ENCODE data around the gene SVEP1.
A peak's percentile ranks its signal among the peaks of the same experiment; 100 is the strongest.

- TF ChIP-seq CTCF (IDR thresholded peaks at IDR 0.05) = peak; percentile 73
- no peak for TF ChIP-seq POLR2AphosphoS5 (IDR thresholded peaks at IDR 0.05; ENCODE audit: low read depth, low read length)
- no peak for TF ChIP-seq SIN3A (IDR thresholded peaks at IDR 0.05; ENCODE audit: borderline replicate concordance, insufficient read depth, low read depth, low read length)
- TF ChIP-seq REST (IDR thresholded peaks at IDR 0.05; ENCODE audit: insufficient read depth in 1 of 2, low read depth in 2 of 2, low read length in 1 of 2) = no peak
Observed at GRCh38 chr9:110427497-110428104, 151.9 kb downstream of the SVEP1 start.
